Adrenal gland (tissue), 12 donors: ENCODE data around the gene VWC2L. TPM values are rescaled to one million over a fixed set of nuclear protein-coding genes. Genes with fewer than 3 reads are reported as not detected.

ENCODE experiments used
- DNase-seq, 7 donors: peaks; one replicate each; pipeline ENCODE4 v3.0.0-alpha.2; 2019 to 2020
- H3K27ac ChIP-seq, 5 donors: fragments of 200-600 bp; sonication (generic) in 4 of 5; 1 replicate in 3 of 5; 2 replicates in 2 of 5; pipeline versions ENCODE4 v1.5.1 to v1.8.0; 2016 to 2020; ENCODE audit warnings: mild to moderate bottlenecking in 1 of 5
- H3K27me3 ChIP-seq: fragments of 200-600 bp; 2 replicates; pipeline ENCODE4 v1.8.0; 2021
- H3K36me3 ChIP-seq, 2 donors: fragments of 200-600 bp; replicated peaks in 1 of 2; 1 replicate in 1 of 2; 2 replicates in 1 of 2; pipeline versions ENCODE4 v1.5.1 to v1.8.0; 2018 to 2022
- H3K4me1 ChIP-seq, 2 donors: fragments of 200-600 bp; replicated peaks in 1 of 2; 1 replicate in 1 of 2; 2 replicates in 1 of 2; pipeline versions ENCODE4 v1.5.1 to v1.8.0; 2018 to 2021
- H3K4me3 ChIP-seq, 4 donors: fragments of 200-600 bp; sonication (generic) in 3 of 4; one replicate each; pipeline ENCODE4 v1.5.1; 2016 to 2018
- H3K9me3 ChIP-seq, 3 donors: fragments of 200-600 bp; sonication (generic) in 1 of 3; replicated peaks in 1 of 3; 1 replicate in 2 of 3; 2 replicates in 1 of 3; pipeline versions ENCODE4 v1.5.1 to v1.8.0; 2016 to 2021
- POLR2A ChIP-seq, 2 donors: fragments of 450-650 bp; IDR thresholded peaks; one replicate each; pipeline ENCODE4 v1.6.1; 2017; ENCODE audit warnings: antibody characterized with exemption in 2 of 2, mild to moderate bottlenecking in 2 of 2, moderate library complexity in 1 of 2
- WGBS, 4 donors: extraction: QIAGEN DNeasy Blood & Tissue Kit in 2 of 4; methylation state at CpG; one replicate each; pipeline versions ENCODE4 v1.1.5 to v1.1.7; 2013 to 2017; 5-methylcytosine and 5-hydroxymethylcytosine counted together
- intact Hi-C, 2 donors: fragments of 100-400 bp; cut with DNase I; formaldehyde crosslinking; loops; one replicate each; pipeline versions ENCODE4 v1.14.1 to v1.15.0; 2022 to 2023
- polyA plus RNA-seq, 3 donors: library from polyadenylated mRNA; stranded (reverse); fragments of 200-250 nt in 2 of 3; fragments of 350-450 nt in 1 of 3; fragmentation: Illumina TruSeq in 1 of 3; extraction: RNeasy Lipid Tissue Mini Kit (QIAGEN cat#74804) in 1 of 3; gene quantifications; one replicate each; pipeline ENCODE4 v1.2.3, GENCODE V29; 2013 to 2014
- total RNA-seq, 9 donors: library from RNA; depleted of rRNA in 4 of 9; stranded (reverse); fragments of >200 nt in 4 of 9; fragments of 120-200 nt in 1 of 9; fragmentation: NEBNext Ultra II Directional in 1 of 9; extraction: Animal tissue kit (Norgen Biotek cat#: 25700) in 1 of 9; gene quantifications; one replicate each; pipeline versions ENCODE4 v1.1.0 to v1.2.4, GENCODE V29; 2013 to 2023
- TF ChIP-seq, protein P1 (sequence below), 6 experiments: fragments of 450-650 bp in 4 of 6; fragments of 200-600 bp in 2 of 6; sonication (generic) in 1 of 6; IDR thresholded peaks; 1 replicate in 5 of 6; 2 replicates in 1 of 6; pipeline versions ENCODE4 v1.5.1 to v1.8.0; 2016 to 2021; ENCODE audit warnings: antibody characterized with exemption in 6 of 6, mild to moderate bottlenecking in 2 of 6, moderate library complexity in 1 of 6
- donor health status: healthy with polysubstance abuse.
- donor health status: Bipolar disorder and iron deficiency.
- donor health status: DM: yes; HTN: yes; CAD: no.
- donor health status: DM: no; HTN: no; CAD: no.
- donor health status: DM: no; HTN: no; CAD: no.
- donor health status: DM: yes; HTN: yes; CAD: no.

VWC2L gene
- total and polyA plus RNA-seq, 12 donors, result 0.06 to 0.28 TPM; not detected in 10

DNA sequence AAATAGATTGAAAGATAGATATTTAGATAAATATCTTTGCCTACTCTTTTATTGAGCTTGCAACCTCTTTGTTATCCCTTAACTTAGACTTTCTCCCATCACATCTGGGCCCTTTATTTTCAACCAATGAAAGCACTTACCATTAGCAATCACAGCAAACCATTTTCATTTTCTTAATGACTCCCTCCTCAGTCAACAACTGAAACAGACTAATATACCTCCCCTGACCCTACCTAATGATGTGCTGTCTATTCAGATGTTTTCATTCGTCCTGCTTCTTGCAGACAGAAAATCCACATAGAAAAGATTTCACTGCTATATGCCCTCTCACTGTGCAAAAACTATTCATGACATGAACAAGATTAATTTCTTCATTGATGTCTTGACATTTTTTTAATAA, 154.4 kb downstream of the VWC2L start:
- Histone ChIP-seq H3K27me3 (no peaks in the 10 kb centered on the region), H3K4me1 (no peaks in the 10 kb centered on the region), H3K36me3 (no peaks in the 10 kb centered on the region), H3K9me3 (no peaks in the 10 kb centered on the region), H3K4me3 (no peak overlapping the region), H3K27ac (no peak overlapping the region)
- 49 to 55% (median 54%) methylated on average over 1 of the region's 1 CpG for WGBS, 4 donors
- TF ChIP-seq POLR2A (IDR thresholded peaks at IDR 0.05), result no peak
- TF ChIP-seq, protein P1, sequence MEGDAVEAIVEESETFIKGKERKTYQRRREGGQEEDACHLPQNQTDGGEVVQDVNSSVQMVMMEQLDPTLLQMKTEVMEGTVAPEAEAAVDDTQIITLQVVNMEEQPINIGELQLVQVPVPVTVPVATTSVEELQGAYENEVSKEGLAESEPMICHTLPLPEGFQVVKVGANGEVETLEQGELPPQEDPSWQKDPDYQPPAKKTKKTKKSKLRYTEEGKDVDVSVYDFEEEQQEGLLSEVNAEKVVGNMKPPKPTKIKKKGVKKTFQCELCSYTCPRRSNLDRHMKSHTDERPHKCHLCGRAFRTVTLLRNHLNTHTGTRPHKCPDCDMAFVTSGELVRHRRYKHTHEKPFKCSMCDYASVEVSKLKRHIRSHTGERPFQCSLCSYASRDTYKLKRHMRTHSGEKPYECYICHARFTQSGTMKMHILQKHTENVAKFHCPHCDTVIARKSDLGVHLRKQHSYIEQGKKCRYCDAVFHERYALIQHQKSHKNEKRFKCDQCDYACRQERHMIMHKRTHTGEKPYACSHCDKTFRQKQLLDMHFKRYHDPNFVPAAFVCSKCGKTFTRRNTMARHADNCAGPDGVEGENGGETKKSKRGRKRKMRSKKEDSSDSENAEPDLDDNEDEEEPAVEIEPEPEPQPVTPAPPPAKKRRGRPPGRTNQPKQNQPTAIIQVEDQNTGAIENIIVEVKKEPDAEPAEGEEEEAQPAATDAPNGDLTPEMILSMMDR (IDR thresholded peaks at IDR 0.05), result no peak
- intact Hi-C loops, result no loop called here
- no peak for DNase-seq

DNA sequence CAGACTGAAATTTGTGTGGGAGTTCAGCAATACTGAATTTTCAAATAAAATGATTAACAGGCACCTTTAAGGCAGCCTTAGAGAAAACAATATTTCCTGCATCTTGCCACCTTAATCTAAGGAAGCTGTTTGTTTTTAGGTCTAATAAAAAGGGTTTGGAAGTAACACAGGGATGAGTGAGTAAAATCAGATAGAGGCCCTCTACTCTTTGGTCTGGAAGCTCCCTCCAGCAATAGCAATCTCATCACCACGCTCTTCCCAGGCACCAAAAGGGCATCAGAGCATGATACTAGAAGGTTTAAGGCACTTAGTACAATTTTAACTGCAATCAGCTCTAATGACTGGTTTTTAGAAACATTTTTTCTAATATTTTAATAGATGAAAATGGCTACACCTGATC, 155.6 kb downstream of the VWC2L start:
- H3K27me3 ChIP-seq, result no peaks in the 10 kb centered on the region
- DNase-seq, result no peak
- TF ChIP-seq, protein P1 (IDR thresholded peaks at IDR 0.05), result no peak
- no peak for TF ChIP-seq POLR2A (IDR thresholded peaks at IDR 0.05)
- H3K9me3 ChIP-seq, result no peaks in the 10 kb centered on the region
- WGBS, 4 donors, result 60 to 76% (median 69%) methylated on average over 1 of the region's 1 CpG
- H3K36me3 ChIP-seq, result no peaks in the 10 kb centered on the region
- intact Hi-C loops, result no loop called here
- no peak overlapping the region for H3K4me3 ChIP-seq
- H3K27ac ChIP-seq, result no peak overlapping the region
- H3K4me1 ChIP-seq, result no peaks in the 10 kb centered on the region

DNA sequence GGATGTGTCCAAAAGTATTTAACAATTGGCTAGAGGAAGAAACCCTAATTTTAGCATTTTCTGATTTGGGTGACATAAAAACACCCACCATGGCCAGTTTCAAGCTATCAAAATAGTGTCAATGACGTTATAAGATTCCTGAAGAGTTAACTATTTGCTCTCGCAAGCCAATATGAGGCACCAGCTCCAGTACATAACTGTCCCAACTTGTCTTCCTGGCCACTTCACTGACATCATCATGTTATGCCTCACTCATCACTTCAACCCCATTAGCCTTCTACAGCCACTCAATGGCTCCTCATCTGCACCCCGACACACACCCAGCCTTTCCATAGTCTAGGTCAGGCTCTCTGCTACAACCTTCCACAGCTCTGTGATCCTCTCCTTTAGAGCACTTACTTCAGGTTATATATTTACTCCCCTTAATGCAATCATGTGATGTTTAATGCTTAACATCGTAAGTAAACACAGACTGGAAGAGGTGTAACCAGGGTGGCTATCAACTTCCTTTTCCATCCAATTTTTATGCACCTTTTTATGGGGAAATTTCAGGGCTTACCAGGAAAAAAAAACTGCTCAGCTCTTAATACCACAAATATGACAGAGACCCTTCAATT, 158.7 kb downstream of the VWC2L start:
- intact Hi-C loops, result no loop called here
- H3K4me3 ChIP-seq, result no peak overlapping the region
- no peaks in the 10 kb centered on the region for H3K4me1 ChIP-seq
- no peak for TF ChIP-seq POLR2A (IDR thresholded peaks at IDR 0.05)
- TF ChIP-seq, protein P1 (IDR thresholded peaks at IDR 0.05), result no peak
- no peak for DNase-seq
- no peaks in the 10 kb centered on the region for H3K36me3 ChIP-seq
- no peaks in the 10 kb centered on the region for H3K9me3 ChIP-seq
- 71 to 76% (median 72%) methylated on average over 4 of the region's 4 CpGs for WGBS, 4 donors
- H3K27ac ChIP-seq, result no peak overlapping the region
- H3K27me3 ChIP-seq, result no peaks in the 10 kb centered on the region

DNA sequence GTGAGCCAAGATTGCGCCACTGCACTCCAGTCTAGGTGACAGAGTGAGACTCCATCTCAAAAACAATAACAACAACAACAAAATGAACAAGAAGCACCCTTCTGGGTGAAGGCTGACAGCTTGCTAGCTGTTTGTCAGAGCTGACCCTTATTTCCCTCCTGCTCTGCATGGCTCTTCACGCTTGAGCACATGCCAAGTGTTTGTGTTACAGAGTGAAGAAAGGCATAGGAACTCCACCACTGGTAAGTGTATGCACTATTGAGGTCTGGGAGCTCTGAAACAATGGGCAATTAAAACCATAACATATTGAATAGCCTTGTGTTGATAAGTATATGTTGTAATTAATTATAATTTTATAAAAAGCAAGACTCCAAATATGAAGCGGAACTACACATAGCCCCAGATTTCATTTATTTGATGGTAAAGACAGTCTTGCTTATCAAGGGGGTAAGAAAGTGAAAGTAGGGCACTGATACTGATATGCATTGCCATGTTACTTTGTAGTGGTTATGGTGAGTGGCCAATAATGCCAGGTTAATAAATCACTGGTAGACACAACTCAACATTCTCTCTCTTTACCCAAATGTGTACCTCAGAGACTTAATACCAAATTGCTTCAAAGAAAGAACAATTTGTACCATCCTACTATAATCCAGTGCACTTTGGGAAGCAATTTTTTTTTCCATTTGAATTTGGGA, 163.4 kb downstream of the VWC2L start:
- no peak for TF ChIP-seq POLR2A (IDR thresholded peaks at IDR 0.05)
- TF ChIP-seq, protein P1 (IDR thresholded peaks at IDR 0.05), result no peak
- Histone ChIP-seq H3K9me3 (no peaks in the 10 kb centered on the region), H3K36me3 (no peaks in the 10 kb centered on the region), H3K27me3 (no peaks in the 10 kb centered on the region), H3K4me1 (no peaks in the 10 kb centered on the region), H3K4me3 (no peak overlapping the region), H3K27ac (no peak overlapping the region)
- 82 to 97% (median 89%) methylated on average over 3 of the region's 3 CpGs for WGBS, 4 donors
- no peak for DNase-seq
- intact Hi-C loops, result no loop called here
